Measurements from ENCODE around the gene VSIG2.

VSIG2 gene

DNA sequence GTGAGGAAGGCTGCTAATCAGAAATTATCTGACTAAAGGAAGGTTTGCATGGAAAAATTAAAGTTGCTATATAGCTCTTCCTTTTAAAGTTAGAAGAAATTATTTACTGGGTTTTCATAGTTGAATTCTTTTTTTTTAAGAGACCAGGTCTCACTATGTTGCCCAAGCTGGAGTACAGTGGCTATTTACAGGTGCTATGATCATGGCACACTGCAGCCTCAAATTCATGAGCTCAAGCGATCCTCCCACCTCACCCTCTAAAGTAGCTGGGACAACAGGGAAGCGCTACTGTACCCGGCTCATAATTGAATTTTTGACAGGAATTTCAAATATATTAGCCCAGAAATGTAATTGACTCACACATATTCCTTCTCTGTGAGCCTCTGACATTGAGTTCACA lies 44.3 kb upstream of the VSIG2 start:
- TF ChIP-seq CTCF (conservative IDR thresholded peaks at IDR 0.05; ENCODE audit: low read depth): no peak
- DNase-seq (ENCODE audit: low spot score): no peak
- CTCF ChIA-PET: no interaction called here
- no peak overlapping the region for H3K27ac ChIP-seq
- POLR2A ChIA-PET (ENCODE audit: low non-redundant PET): no interaction called here

GRCh38 chr11:124793466-124794278 lies 41.6 kb upstream of the VSIG2 start:
- POLR2A ChIA-PET (ENCODE audit: low non-redundant PET): no interaction called here
- CTCF ChIA-PET: interaction anchor here (0.5 to 2.3 kb wide), 14 partner anchors 8 to 1782 kb away, joined by 3 to 7 read pairs (median 4); no protein-coding TSS in a partner anchor
- DNase-seq (ENCODE audit: low spot score): peak; percentile 37
- TF ChIP-seq CTCF (conservative IDR thresholded peaks at IDR 0.05; ENCODE audit: low read depth): peak; percentile 73
- no peak overlapping the region for H3K27ac ChIP-seq

GRCh38 chr11:124791626-124792341 lies 39.7 kb upstream of the VSIG2 start:
- H3K27ac ChIP-seq: no peak overlapping the region
- ChIA-PET POLR2A (ENCODE audit: low non-redundant PET) (no interaction called here), CTCF (no interaction called here)
- TF ChIP-seq CTCF (conservative IDR thresholded peaks at IDR 0.05; ENCODE audit: low read depth): no peak
- DNase-seq (ENCODE audit: low spot score): no peak

- no peak overlapping the region for H3K27ac ChIP-seq
- CTCF ChIA-PET: no interaction called here
- DNase-seq (ENCODE audit: low spot score): no peak
- no peak for TF ChIP-seq CTCF (conservative IDR thresholded peaks at IDR 0.05; ENCODE audit: low read depth)
- POLR2A ChIA-PET (ENCODE audit: low non-redundant PET): no interaction called here
These were observed 36.5 kb upstream of the VSIG2 start for GRCh38 chr11:124788521-124788920.

DNA sequence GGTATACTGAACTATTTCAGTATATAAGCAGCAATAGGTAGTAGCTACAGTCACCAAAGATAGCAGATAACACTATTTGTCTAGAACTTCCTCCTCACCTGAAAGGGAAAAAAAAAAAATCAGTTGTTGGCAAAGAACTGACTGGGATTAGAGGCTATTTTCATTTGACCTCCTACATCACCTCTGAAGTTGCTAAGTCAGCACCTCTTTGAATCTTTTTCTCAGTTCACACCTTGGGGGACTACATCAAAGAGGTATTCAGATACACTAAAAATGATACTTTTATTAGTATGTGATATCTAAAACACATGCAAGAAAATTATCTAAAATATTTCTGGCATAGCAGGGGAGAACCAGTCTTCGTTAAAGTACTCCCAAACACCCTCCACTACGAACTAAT lies 32.0 kb upstream of the VSIG2 start:
- POLR2A ChIA-PET (ENCODE audit: low non-redundant PET): no interaction called here
- CTCF ChIA-PET: interaction anchor here (0.8 kb wide), 1 partner anchor 17 kb away, joined by 3 read pairs; no protein-coding TSS in a partner anchor
- no peak for TF ChIP-seq CTCF (conservative IDR thresholded peaks at IDR 0.05; ENCODE audit: low read depth)

GRCh38 chr11:124783002-124783401 lies 30.9 kb upstream of the VSIG2 start:
- no peak for DNase-seq (ENCODE audit: low spot score)
- TF ChIP-seq CTCF (conservative IDR thresholded peaks at IDR 0.05; ENCODE audit: low read depth): no peak
- H3K27ac ChIP-seq: no peak overlapping the region
- ChIA-PET CTCF (interaction anchor here (0.8 to 1.4 kb wide), 2 partner anchors 11 to 42 kb away, joined by 3 to 4 read pairs; no protein-coding TSS in a partner anchor), POLR2A (ENCODE audit: low non-redundant PET) (no interaction called here)

More for the DNA sequence above, 32.0 kb upstream of the VSIG2 start:
- H3K27ac ChIP-seq: no peak overlapping the region
- no peak for DNase-seq (ENCODE audit: low spot score)

Data from RWPE1 (cell line).